Measurements from ENCODE around the gene SULT1C2. TPM values are rescaled to one million over a fixed set of nuclear protein-coding genes. Genes with fewer than 3 reads are reported as not detected.
"Not testable (repeated sequence)": the region's sequence is repeated elsewhere in the genome, so short reads cannot be mapped to it uniquely, and the experiment has no call there.

The SULT1C2 gene
- total RNA-seq = 0.64 TPM
- long read RNA-seq, partial matches to known transcripts = 0 of 3 reads
- long read RNA-seq, other reads (novel, unspliced or antisense) = 0 of 3 reads

- DNase-seq (ENCODE audit: low spot score) = no peak
Observed at GRCh38 chr2:108288534-108289106, at the start of gene SULT1C2. Gene SULT1C2, plus strand, starts transcription at chr2:108288895. Its CDS starts 4,773 bp downstream, at chr2:108293668.

GRCh38 chr2:108239786-108240185, 48.9 kb upstream of the SULT1C2 start, which contains the start of gene SULT1C3:
Gene SULT1C3, plus strand, starts transcription at chr2:108239968. Its CDS starts 7,227 bp downstream, at chr2:108247195.
- no peak for DNase-seq (ENCODE audit: low spot score)

- DNase-seq (ENCODE audit: low spot score) = no peak
Observed at GRCh38 chr2:108240966-108241365, 47.7 kb upstream of the SULT1C2 start.

GRCh38 chr2:108243566-108243965, 45.1 kb upstream of the SULT1C2 start:
- DNase-seq (ENCODE audit: low spot score) = no peak

GRCh38 chr2:108244667-108245414, 43.9 kb upstream of the SULT1C2 start:
- DNase-seq (ENCODE audit: low spot score) = no peak

GRCh38 chr2:108253106-108253505, 35.6 kb upstream of the SULT1C2 start:
- DNase-seq (ENCODE audit: low spot score) = no peak

GRCh38 chr2:108257757-108258331, 30.9 kb upstream of the SULT1C2 start:
- no peak for DNase-seq (ENCODE audit: low spot score)

GRCh38 chr2:108260773-108261172, 27.9 kb upstream of the SULT1C2 start:
- no peak for DNase-seq (ENCODE audit: low spot score)

GRCh38 chr2:108262036-108262435, 26.7 kb upstream of the SULT1C2 start:
- no peak for DNase-seq (ENCODE audit: low spot score)

- no peak for DNase-seq (ENCODE audit: low spot score)
Observed at GRCh38 chr2:108263401-108263800, 25.3 kb upstream of the SULT1C2 start.

GRCh38 chr2:108266218-108266617, 22.5 kb upstream of the SULT1C2 start:
- DNase-seq (ENCODE audit: low spot score) = no peak

- DNase-seq (ENCODE audit: low spot score) = no peak
Observed at GRCh38 chr2:108267101-108267500, 21.6 kb upstream of the SULT1C2 start.

- DNase-seq (ENCODE audit: low spot score) = no peak
Observed at GRCh38 chr2:108268001-108268400, 20.7 kb upstream of the SULT1C2 start.

- no peak for DNase-seq (ENCODE audit: low spot score)
Observed at GRCh38 chr2:108270346-108270745, 18.3 kb upstream of the SULT1C2 start.

GRCh38 chr2:108270768-108271506, 17.8 kb upstream of the SULT1C2 start:
- no peak for DNase-seq (ENCODE audit: low spot score)

GRCh38 chr2:108271691-108272253, 16.9 kb upstream of the SULT1C2 start:
- no peak for DNase-seq (ENCODE audit: low spot score)

GRCh38 chr2:108278631-108279030, 10.1 kb upstream of the SULT1C2 start:
- no peak for DNase-seq (ENCODE audit: low spot score)

GRCh38 chr2:108279468-108279867, 9.2 kb upstream of the SULT1C2 start:
- DNase-seq (ENCODE audit: low spot score) = no peak

- no peak for DNase-seq (ENCODE audit: low spot score)
Observed at GRCh38 chr2:108280466-108280865, 8.2 kb upstream of the SULT1C2 start.

GRCh38 chr2:108284566-108284965, 4.1 kb upstream of the SULT1C2 start:
- DNase-seq (ENCODE audit: low spot score) = not testable (repeated sequence)

GRCh38 chr2:108285616-108286015, 3.1 kb upstream of the SULT1C2 start:
- DNase-seq (ENCODE audit: low spot score) = no peak

Measured in mesenteric fat pad (tissue), 1 donor.